GM15510 (cell line): Measurements from ENCODE around the gene PTPRM.

Source experiments
- POLR2A ChIP-seq: IDR thresholded peaks from 3 replicates; pipeline ENCODE4 v1.6.1; 2011; ENCODE audit warnings: borderline replicate concordance; ENCODE audit not compliant: insufficient read length; ENCODE audit errors: extremely low read depth

The PTPRM gene

GRCh38 chr18:7579918-7580542 is 12.9 kb downstream of the PTPRM start:
- TF ChIP-seq POLR2A, result no peak

- no peak for TF ChIP-seq POLR2A
Measured at GRCh38 chr18:7584646-7585275, 17.6 kb downstream of the PTPRM start.

DNA sequence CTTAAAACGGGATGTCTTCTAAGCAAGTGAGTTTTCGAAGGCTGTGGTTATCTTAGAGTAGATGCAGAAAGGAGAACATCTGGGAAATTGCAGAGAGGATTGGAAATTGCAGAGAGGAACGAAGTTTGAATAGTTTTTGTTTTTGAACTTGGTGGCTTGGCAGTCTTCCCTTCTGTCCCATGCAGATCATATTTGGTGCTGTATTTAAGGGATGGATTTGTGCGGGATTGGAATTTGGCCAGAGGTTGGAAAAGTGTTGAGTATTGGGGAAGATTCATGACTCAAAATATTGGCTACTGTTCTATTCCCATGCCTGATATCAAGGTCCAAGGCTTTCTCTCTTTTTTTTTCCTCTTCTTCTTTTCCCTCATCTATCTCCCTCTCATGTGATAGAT is 18.2 kb downstream of the PTPRM start:
- no peak for TF ChIP-seq POLR2A

GRCh38 chr18:7586379-7586778 is 19.3 kb downstream of the PTPRM start:
- TF ChIP-seq POLR2A, result no peak

- no peak for TF ChIP-seq POLR2A
Measured at GRCh38 chr18:7590826-7591560, 23.9 kb downstream of the PTPRM start.

- TF ChIP-seq POLR2A, result no peak
Measured at GRCh38 chr18:7592305-7593071, 25.4 kb downstream of the PTPRM start.

GRCh38 chr18:7593218-7593819 is 26.2 kb downstream of the PTPRM start:
- TF ChIP-seq POLR2A, result no peak

GRCh38 chr18:7596147-7596546 is 29.0 kb downstream of the PTPRM start:
- no peak for TF ChIP-seq POLR2A

DNA sequence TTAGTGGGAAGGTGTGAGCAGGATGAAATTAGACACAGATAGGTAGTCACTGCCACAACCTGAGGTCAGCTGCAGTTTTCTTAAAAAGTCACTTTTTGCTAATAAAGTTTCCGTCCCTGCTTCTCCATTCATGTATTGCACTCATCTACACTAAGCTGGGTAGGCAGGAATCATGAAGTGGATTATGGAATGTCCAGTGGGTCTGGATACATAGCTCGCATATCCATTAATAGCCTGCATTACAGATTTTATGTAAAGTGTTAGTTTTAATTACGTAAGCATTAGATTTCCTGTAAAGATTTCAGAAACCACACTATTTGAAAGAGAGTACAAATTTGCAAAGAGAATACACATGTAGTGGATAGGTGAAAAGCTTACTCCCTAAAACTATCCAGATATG is 30.4 kb downstream of the PTPRM start:
- no peak for TF ChIP-seq POLR2A

DNA sequence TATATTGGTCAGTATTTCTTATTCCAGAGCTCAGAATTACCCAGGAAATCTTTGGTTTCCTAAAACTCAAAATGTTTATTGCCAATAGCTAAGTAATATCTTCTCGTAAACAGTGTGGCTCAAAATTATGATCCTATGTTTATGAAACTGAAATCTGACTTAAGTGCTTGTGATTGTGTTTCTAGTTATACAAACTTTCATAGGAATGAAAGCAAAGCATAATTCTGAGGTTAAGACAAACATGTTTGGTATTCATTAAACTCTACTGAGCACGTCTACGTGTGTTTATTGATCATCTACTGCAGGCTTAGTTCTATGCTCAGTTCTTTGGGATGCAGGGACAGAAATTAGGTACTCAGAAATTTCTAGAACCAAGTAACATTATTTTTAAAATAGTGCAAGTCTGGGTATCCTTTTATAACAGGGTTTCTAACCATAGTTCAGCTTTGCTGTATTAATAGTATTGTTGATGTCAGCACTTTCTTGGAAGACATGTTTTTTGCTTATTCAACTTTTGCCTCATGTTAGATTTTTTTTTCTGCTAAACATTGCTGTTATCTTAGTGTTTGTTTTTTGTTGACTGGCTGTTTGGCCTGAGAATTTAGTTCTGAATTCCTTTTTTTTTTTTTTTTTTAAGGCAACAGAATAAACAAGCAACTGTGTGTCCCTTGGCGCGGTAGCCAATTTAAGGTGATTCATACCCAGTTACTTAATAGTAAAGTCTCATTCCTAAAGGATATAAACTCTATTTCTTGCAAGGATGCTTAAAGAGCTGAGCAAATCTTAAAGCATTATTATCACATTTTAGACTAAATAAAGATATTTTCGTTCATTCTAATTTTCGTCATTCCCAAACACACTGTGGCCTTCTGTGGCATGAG is 31.3 kb downstream of the PTPRM start:
- no peak for TF ChIP-seq POLR2A

DNA sequence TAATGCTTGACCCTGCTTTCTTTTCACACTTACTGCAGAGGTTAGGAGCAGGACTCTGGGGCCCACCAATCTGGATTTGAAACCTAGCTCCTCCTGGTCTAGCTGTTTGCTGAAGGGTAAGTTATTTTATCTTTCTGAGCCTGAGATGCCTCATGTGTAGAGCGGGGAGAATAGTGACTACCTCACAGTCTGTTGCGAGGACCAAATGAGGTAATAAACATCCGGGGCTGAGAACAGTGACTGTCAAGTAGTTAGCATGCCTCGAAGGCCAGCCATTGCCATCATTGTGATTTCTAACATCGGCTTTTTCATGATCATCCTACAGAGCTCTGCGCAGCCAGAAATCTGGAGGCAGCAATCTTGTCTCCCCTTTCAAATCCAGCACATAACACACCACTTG is 32.9 kb downstream of the PTPRM start:
- TF ChIP-seq POLR2A, result no peak

GRCh38 chr18:7600528-7601245 is 33.6 kb downstream of the PTPRM start:
- TF ChIP-seq POLR2A, result no peak

- no peak for TF ChIP-seq POLR2A
Measured at GRCh38 chr18:7601246-7601615, 34.1 kb downstream of the PTPRM start.
